NT2/D1 (cell line): ENCODE results near the gene RAB8B.

Source experiments
- SUZ12 ChIP-seq: IDR thresholded peaks from 2 replicates; pipeline ENCODE4 v1.6.1; 2011; ENCODE audit not compliant: insufficient read length, insufficient read depth; ENCODE audit errors: extremely low read depth
- YY1 ChIP-seq: IDR thresholded peaks from 2 replicates; pipeline ENCODE4 v1.6.1; 2011; ENCODE audit not compliant: insufficient read length, insufficient read depth
- ZNF274 ChIP-seq: IDR thresholded peaks from 2 replicates; pipeline ENCODE4 v1.6.1; 2011; ENCODE audit warnings: mild to moderate bottlenecking, low read depth, low read length

GRCh38 chr15:63296195-63296594, 106.8 kb downstream of the RAB8B start:
- TF ChIP-seq YY1 (no peak), SUZ12 (no peak), ZNF274 (no peak)
